Heart right ventricle (tissue), 16 donors: ENCODE measurements around the gene SCYL2. TPM values are rescaled to one million over a fixed set of nuclear protein-coding genes. Genes with fewer than 3 reads are reported as not detected.
"Not testable (repeated sequence)": the region's sequence is repeated elsewhere in the genome, so short reads cannot be mapped to it uniquely, and the experiment has no call there.

ENCODE experiments used
- ATAC-seq, 8 donors: fragments of 200-7000 bp; cut with Tn5 transposase; one replicate each; pipeline ENCODE4 v1.9.1; 2020; ENCODE audit warnings: mild to moderate bottlenecking in 8 of 8, moderate library complexity in 8 of 8, moderate number of reproducible peaks in 1 of 8
- DNase-seq, 2 donors: peaks; one replicate each; pipeline ENCODE4 v3.0.0-alpha.2; 2020
- H3K27ac ChIP-seq, 10 donors: fragments of 200-600 bp; sonication (generic) in 2 of 10; one replicate each; pipeline versions ENCODE4 v1.5.0 to v1.8.0; 2020 to 2022; ENCODE audit warnings: mild to moderate bottlenecking in 3 of 10
- H3K27me3 ChIP-seq, 7 donors: fragments of 200-600 bp; one replicate each; pipeline ENCODE4 v1.8.0; 2021 to 2022; ENCODE audit warnings: mild to moderate bottlenecking in 2 of 7
- H3K36me3 ChIP-seq, 9 donors: fragments of 200-600 bp; sonication (generic) in 1 of 9; one replicate each; pipeline versions ENCODE4 v1.5.0 to v1.8.0; 2020 to 2022; ENCODE audit warnings: mild to moderate bottlenecking in 2 of 9
- H3K4me1 ChIP-seq, 9 donors: fragments of 200-600 bp; sonication (generic) in 1 of 9; one replicate each; pipeline versions ENCODE4 v1.5.0 to v1.8.0; 2020 to 2022; ENCODE audit warnings: mild to moderate bottlenecking in 4 of 9
- H3K4me3 ChIP-seq, 10 donors: fragments of 200-600 bp; sonication (generic) in 2 of 10; one replicate each; pipeline versions ENCODE4 v1.5.0 to v1.8.0; 2020 to 2022; ENCODE audit warnings: mild to moderate bottlenecking in 7 of 10, moderate library complexity in 2 of 10
- H3K9me3 ChIP-seq, 11 donors: fragments of 200-600 bp in 10 of 11; sonication (generic) in 2 of 11; one replicate each; pipeline versions ENCODE4 v1.5.0 to v1.8.0; 2013 to 2022; ENCODE audit warnings: mild to moderate bottlenecking in 2 of 11, control low read depth in 1 of 11, moderate library complexity in 1 of 11
- WGBS, 2 donors: extraction: QIAGEN DNeasy Blood & Tissue Kit; methylation state at CpG; one replicate each; pipeline ENCODE4 v1.1.7; 2013; ENCODE audit warnings: inconsistent platforms in 1 of 2; 5-methylcytosine and 5-hydroxymethylcytosine counted together
- intact Hi-C, 10 donors: fragments of 100-400 bp; cut with DNase I; formaldehyde crosslinking; loops; one replicate each; pipeline versions ENCODE4 v1.11.1 to v1.14.2; 2022
- polyA plus RNA-seq, 2 donors: library from polyadenylated mRNA; stranded (reverse); fragments of 200-250 nt; gene quantifications; one replicate each; pipeline ENCODE4 v1.2.3, GENCODE V29; 2013
- total RNA-seq, 10 donors: library from RNA; stranded (reverse); fragmentation: NEBNext Ultra II Directional in 3 of 10; extraction: Animal tissue kit (Norgen Biotek cat#: 25700) in 3 of 10; gene quantifications; one replicate each; pipeline versions ENCODE4 v1.2.1 to v1.2.4, GENCODE V29; 2021 to 2023
- TF ChIP-seq, protein P1 (sequence below), 9 donors: fragments of 200-600 bp; sonication (generic) in 2 of 9; IDR thresholded peaks; one replicate each; pipeline versions ENCODE4 v1.5.0 to v1.8.0; 2021 to 2022; ENCODE audit warnings: antibody characterized with exemption in 9 of 9, mild to moderate bottlenecking in 5 of 9, moderate library complexity in 1 of 9
- donor health status: Arrhythmogenic right ventricular cardiomyopathy.
- donor health status: ischemic (EF 13 %, LVEDD 7.1; RV severe dilation, severe dysfunction).
- donor health status: healthy with polysubstance abuse.
- donor health status: DM: no; HTN: yes; CAD: no.
- donor health status: DM: no; HTN: no; CAD: no.
- donor health status: ischemic (EF 25% LVEDD 6.9; RV normal size, moderate dysfunction).
- donor health status: ischemic (EF 25% LVEDD 5.7; RV mildly dilated, moderate dysfunction).
- donor health status: healthy.
- donor health status: DM: yes; HTN: yes; CAD: no.
- donor health status: Ischemic cardiomyopathy.
- donor health status: ischemic (EF 35%, LVEDD 5.7; RV mildly dilated, moderate dysfunction).
- donor health status: nonischemic (EF 11% LVEDD 7.7; RV severe dilation, severe dysfunction).
- donor health status: DM: yes; HTN: yes; CAD: no.
- donor health status: PGD.
- donor health status: ischemic (EF 29% LVEDD 5.4; RV normal size, mild dysfunction).
- donor health status: nonischemic (EF 23%, LVEDD 6.1; RV moderate dilation, normal function).

Gene SCYL2
- total and polyA plus RNA-seq, 12 donors = 9.5 to 40.0 (median 32.1) TPM

DNA sequence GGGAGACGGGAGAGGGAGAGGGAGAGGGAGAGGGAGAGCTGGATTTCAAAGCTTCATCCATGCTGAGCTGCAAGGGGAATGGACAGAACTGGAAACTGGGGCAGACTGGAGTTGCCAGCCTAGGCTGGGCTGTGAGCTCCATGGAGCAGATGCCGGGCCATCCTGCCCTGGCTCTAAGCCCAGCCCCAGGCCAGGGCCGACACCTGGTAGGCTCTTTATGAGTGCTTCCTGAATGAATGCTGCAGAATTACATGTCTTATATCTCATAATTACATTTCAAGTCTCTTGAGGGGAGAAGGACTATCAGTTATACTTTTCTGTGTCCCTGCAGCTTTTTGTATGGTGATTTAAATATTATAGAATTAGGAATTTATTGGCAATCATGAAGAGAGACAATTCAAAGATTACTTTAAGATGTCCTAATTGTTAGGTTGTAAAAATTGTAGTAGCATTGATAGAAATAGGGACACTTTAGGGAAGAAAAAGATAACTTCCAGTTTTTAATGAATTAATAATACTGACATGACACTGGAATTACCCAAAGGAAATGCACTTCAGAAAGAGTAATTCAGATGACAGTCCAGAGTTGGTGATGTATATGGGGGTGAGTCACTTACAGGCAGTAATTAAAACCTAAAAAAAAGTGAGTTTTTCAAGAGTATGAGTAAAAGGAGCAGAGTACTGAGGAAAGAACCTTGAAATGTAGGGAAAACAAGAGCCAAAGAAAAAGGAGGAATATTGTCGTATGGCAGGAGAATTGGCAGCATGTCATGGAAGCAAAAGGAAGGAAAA, 29.0 kb downstream of the SCYL2 start:
- no peaks in the 10 kb centered on the region for H3K27me3 ChIP-seq
- ATAC-seq (no peak), DNase-seq (no peak)
- 65 to 66% methylated on average over 3 to 4 of the region's 4 CpGs for WGBS, 2 donors
- no peak overlapping the region for H3K4me3 ChIP-seq
- no peaks in the 10 kb centered on the region for H3K4me1 ChIP-seq
- intact Hi-C loops = no loop called here
- no peak overlapping the region for H3K27ac ChIP-seq
- H3K36me3 ChIP-seq = peaks cover 0 to 77% (median 26%) of the 10 kb centered on the region in 9 donors
- TF ChIP-seq, protein P1, sequence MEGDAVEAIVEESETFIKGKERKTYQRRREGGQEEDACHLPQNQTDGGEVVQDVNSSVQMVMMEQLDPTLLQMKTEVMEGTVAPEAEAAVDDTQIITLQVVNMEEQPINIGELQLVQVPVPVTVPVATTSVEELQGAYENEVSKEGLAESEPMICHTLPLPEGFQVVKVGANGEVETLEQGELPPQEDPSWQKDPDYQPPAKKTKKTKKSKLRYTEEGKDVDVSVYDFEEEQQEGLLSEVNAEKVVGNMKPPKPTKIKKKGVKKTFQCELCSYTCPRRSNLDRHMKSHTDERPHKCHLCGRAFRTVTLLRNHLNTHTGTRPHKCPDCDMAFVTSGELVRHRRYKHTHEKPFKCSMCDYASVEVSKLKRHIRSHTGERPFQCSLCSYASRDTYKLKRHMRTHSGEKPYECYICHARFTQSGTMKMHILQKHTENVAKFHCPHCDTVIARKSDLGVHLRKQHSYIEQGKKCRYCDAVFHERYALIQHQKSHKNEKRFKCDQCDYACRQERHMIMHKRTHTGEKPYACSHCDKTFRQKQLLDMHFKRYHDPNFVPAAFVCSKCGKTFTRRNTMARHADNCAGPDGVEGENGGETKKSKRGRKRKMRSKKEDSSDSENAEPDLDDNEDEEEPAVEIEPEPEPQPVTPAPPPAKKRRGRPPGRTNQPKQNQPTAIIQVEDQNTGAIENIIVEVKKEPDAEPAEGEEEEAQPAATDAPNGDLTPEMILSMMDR (IDR thresholded peaks at IDR 0.05) = no peak
- H3K9me3 ChIP-seq = peaks cover 0 to 7% (median 0%) of the 10 kb centered on the region in 11 donors

DNA sequence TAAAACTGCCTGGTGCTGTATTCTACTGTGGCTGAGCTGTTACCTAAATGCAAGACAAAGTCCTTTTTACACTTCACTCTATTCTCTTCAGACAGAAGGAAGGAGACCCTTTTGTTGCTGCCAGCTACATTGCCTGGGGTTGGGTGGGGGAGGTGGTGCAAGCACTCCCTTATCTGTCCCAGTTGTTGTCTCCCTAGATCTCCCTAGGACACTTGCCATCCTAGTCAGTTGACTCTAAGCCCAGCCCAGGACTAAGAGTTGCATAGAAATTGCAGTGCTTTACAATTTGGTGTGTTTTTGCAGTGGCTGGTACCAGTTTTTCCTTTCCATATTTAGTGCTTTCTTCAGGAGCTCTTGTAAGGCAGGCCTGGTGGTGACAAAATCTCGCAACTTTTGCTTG, 35.1 kb downstream of the SCYL2 start:
- no peak overlapping the region for H3K27ac ChIP-seq
- intact Hi-C loops = no loop called here
- H3K36me3 ChIP-seq = peaks cover 0 to 85% (median 51%) of the 10 kb centered on the region in 9 donors
- no peak for ATAC-seq
- peaks cover 0 to 21% (median 0%) of the 10 kb centered on the region in 11 donors for H3K9me3 ChIP-seq
- H3K4me3 ChIP-seq = no peak overlapping the region
- H3K27me3 ChIP-seq = no peaks in the 10 kb centered on the region
- H3K4me1 ChIP-seq = no peaks in the 10 kb centered on the region
- no peak for DNase-seq
- TF ChIP-seq, protein P1 (IDR thresholded peaks at IDR 0.05) = no peak
- WGBS, 2 donors = 100% methylated on average over 1 of the region's 1 CpG

DNA sequence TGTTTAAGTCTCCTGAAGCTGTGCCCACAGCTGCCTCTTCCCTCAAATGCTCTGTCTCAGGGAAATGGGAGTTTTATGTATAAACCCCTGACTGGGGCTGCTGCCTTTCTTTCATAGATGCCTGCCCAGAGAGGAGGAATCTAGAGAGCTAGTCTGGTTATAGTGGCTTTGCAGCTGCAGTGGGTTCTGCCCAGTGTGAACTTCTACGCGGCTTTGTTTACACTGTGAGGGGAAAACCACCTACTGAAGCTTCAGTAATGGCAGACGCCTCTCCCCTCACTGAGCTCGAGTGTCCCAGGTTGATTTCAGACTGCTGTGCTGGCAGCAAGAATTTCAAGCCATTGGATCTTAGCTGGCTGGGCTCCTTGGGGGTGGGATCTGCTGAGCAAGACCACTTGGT, 36.9 kb downstream of the SCYL2 start:
- no peak for ATAC-seq
- Histone ChIP-seq H3K36me3 (peaks cover 0 to 68% (median 41%) of the 10 kb centered on the region in 9 donors), H3K27me3 (no peaks in the 10 kb centered on the region), H3K4me3 (no peak overlapping the region), H3K4me1 (no peaks in the 10 kb centered on the region), H3K9me3 (peaks cover 0 to 32% (median 0%) of the 10 kb centered on the region in 11 donors), H3K27ac (no peak overlapping the region)
- intact Hi-C loops = no loop called here
- TF ChIP-seq, protein P1 (IDR thresholded peaks at IDR 0.05) = no peak
- no peak for DNase-seq
- WGBS, 2 donors = 97% methylated on average over 4 of the region's 4 CpGs

DNA sequence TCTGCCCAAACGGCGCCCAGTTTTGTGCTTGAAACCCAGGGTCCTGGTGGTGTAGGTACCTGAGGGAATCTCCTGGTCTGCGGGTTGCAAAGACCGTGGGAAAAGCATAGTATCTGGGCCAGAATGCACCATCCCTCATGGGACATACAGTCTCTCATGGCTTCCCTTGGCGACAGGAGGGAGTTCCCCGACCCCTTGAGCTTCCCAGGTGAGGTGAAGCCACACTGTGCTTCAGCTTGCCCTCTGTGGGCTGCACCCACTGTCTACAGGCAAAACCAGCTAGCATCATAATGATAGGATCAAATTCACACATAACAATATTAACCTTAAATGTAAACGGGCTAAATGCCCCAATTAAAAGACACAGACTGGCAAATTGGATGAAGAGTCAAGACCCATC, 37.4 kb downstream of the SCYL2 start:
- ATAC-seq, H3K4me3 ChIP-seq, intact Hi-C loops, H3K4me1 ChIP-seq, H3K27me3 ChIP-seq, DNase-seq, H3K27ac ChIP-seq: not testable (repeated sequence)
- H3K9me3 ChIP-seq = peaks cover 0 to 32% (median 0%) of the 10 kb centered on the region in 11 donors
- peaks cover 0 to 62% (median 37%) of the 10 kb centered on the region in 9 donors for H3K36me3 ChIP-seq
- 96 to 98% methylated on average over 7 of the region's 7 CpGs for WGBS, 2 donors

DNA sequence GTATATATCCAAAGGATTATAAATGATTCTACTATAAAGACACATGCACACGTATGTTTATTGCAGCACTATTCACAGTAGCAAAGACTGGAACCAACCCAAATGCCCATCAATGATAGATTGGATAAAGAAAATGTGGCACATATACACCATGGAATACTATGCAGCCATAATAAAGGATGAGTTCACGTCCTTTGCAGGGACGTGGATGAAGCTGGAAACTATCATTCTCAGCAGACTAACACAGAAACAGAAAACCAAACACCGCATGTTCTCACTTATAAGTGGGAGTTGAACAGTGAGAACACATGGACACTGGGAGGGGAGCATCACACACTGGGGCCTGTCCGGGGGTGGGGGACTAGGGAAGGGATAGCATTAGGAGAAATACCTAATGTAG, 41.2 kb downstream of the SCYL2 start:
- DNase-seq, H3K27me3 ChIP-seq, H3K4me3 ChIP-seq, intact Hi-C loops, ATAC-seq, H3K27ac ChIP-seq: not testable (repeated sequence)
- Histone ChIP-seq H3K36me3 (peaks cover 0 to 56% (median 19%) of the 10 kb centered on the region in 9 donors), H3K4me1 (peaks cover 0 to 19% (median 0%) of the 10 kb centered on the region in 9 donors), H3K9me3 (peaks cover 0 to 25% (median 0%) of the 10 kb centered on the region in 11 donors)
- WGBS, 2 donors = 97 to 99% methylated on average over 5 of the region's 5 CpGs
